ENCODE data around the gene TPRN.

- TF ChIP-seq, protein P1, sequence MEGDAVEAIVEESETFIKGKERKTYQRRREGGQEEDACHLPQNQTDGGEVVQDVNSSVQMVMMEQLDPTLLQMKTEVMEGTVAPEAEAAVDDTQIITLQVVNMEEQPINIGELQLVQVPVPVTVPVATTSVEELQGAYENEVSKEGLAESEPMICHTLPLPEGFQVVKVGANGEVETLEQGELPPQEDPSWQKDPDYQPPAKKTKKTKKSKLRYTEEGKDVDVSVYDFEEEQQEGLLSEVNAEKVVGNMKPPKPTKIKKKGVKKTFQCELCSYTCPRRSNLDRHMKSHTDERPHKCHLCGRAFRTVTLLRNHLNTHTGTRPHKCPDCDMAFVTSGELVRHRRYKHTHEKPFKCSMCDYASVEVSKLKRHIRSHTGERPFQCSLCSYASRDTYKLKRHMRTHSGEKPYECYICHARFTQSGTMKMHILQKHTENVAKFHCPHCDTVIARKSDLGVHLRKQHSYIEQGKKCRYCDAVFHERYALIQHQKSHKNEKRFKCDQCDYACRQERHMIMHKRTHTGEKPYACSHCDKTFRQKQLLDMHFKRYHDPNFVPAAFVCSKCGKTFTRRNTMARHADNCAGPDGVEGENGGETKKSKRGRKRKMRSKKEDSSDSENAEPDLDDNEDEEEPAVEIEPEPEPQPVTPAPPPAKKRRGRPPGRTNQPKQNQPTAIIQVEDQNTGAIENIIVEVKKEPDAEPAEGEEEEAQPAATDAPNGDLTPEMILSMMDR (IDR thresholded peaks at IDR 0.05; ENCODE audit: insufficient read depth, low read length, poor library complexity, severe bottlenecking) = no peak
- TF ChIP-seq EZH2phosphoT487 (conservative IDR thresholded peaks at IDR 0.05; ENCODE audit: low read length) = no peak
Observed at GRCh38 chr9:137240318-137240840, 39.8 kb upstream of the TPRN start.
